ENCODE results near the gene KCTD18. TPM values are rescaled to one million over a fixed set of nuclear protein-coding genes. Genes with fewer than 3 reads are reported as not detected.

KCTD18 gene
- total and polyA plus RNA-seq, 2 of the 8 experiments (the other 6 are each of a cell fraction or from before 2014, with no cell fraction given): 1.6 to 3.1 TPM

DNA sequence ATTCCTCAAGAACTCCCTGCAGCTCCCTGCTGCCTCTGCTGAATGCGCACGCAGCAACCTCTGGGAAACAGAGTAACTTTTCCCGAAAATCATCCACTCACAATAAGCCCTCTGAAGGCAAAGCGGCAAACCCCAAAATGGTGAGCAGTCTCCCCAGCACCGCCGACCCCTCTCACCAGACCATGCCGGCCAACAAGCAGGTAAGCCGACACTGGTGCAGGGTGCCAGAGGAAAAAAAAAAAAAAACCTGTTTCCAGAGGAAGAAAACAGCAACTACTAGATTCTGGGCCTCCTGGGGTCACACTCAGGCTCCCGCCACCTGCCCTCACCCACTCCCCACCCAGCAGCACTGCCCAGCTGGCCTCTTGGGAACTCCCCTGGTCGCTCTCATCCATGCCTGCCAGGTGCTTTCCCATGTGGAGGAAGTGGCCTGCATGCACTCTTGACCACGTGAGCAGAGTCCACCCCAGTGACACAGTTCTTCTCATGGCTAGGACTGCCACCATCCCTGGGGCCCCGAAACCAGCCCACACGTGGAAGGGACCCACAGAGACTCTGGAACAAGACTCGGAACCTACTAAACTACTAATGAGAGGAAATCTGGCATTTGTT lies 36.9 kb downstream of the KCTD18 start:
- Histone ChIP-seq H2BK12ac (ENCODE audit: low read depth, low read length) (no peak overlapping the region), H3K36me3 (ENCODE audit: control insufficient read depth in 2 of 4, insufficient read depth in 4 of 4, low read length in 3 of 4) (peaks cover 28 to 88% (median 64%) of the 10 kb centered on the region in 4 experiments), H2BK5ac (ENCODE audit: low read depth, low read length) (no peak overlapping the region), H3K27me3 (replicated peaks in 1 of 4; ENCODE audit: control insufficient read depth in 3 of 4, extremely low read depth in 1 of 4, insufficient read depth in 3 of 4, low read length in 3 of 4) (no peaks in the 10 kb centered on the region), H3K27ac (ENCODE audit: low read depth, low read length) (no peak overlapping the region), H3K79me2 (ENCODE audit: control insufficient read depth in 1 of 2, insufficient read depth in 2 of 2, low read length in 2 of 2) (no peaks in the 10 kb centered on the region), H2BK15ac (ENCODE audit: low read length) (no peak overlapping the region), H3K79me1 (ENCODE audit: low read depth, low read length) (no peaks in the 10 kb centered on the region), H4K91ac (replicated peaks; ENCODE audit: insufficient read length, low read length) (no peak overlapping the region), H4K20me1 (replicated peaks in 1 of 2; ENCODE audit: control insufficient read depth in 1 of 2, insufficient read depth in 2 of 2, low read length in 2 of 2) (no peaks in the 10 kb centered on the region), H2BK20ac (ENCODE audit: low read length) (no peak overlapping the region), H4K8ac (ENCODE audit: extremely low read depth, insufficient read depth, low read length) (no peak overlapping the region), H3K18ac (ENCODE audit: extremely low read depth, low read length) (no peak overlapping the region), H3K56ac (replicated peaks; ENCODE audit: insufficient read length, low read depth, low read length) (no peak overlapping the region), H3K4ac (replicated peaks; ENCODE audit: insufficient read length, low read depth, low read length) (no peak overlapping the region), H3K9ac (replicated peaks in 1 of 4; ENCODE audit: extremely low read depth in 1 of 4, low read depth in 3 of 4, low read length in 3 of 4) (no peak overlapping the region), H3K4me3 (ENCODE audit: extremely low read depth in 1 of 4, insufficient read depth in 2 of 4, low read depth in 3 of 4, low read length in 4 of 4) (no peak overlapping the region), H3K23ac (ENCODE audit: insufficient read length) (no peak overlapping the region), H3K4me1 (replicated peaks in 1 of 4; ENCODE audit: control insufficient read depth in 3 of 4, insufficient read depth in 4 of 4, low read length in 3 of 4) (peaks cover 0 to 3% (median 2%) of the 10 kb centered on the region in 4 experiments; a peak in 2 of 7 replicates), H2BK120ac (replicated peaks; ENCODE audit: low read depth, low read length) (no peak overlapping the region), H4K5ac (ENCODE audit: insufficient read length, low read depth, low read length) (no peak overlapping the region), H2AFZ (ENCODE audit: low read length) (no peak overlapping the region), H2AK5ac (ENCODE audit: low read depth, low read length) (no peak overlapping the region), H3K4me2 (ENCODE audit: insufficient read depth in 1 of 2, low read depth in 2 of 2, low read length in 2 of 2) (no peak overlapping the region), H3K23me2 (ENCODE audit: low read depth, low read length) (no peaks in the 10 kb centered on the region), H3K9me3 (ENCODE audit: insufficient read depth in 2 of 2, low read depth in 1 of 2, low read length in 1 of 2) (no peaks in the 10 kb centered on the region), H3K14ac (ENCODE audit: insufficient read length) (no peak overlapping the region)
- FAIRE-seq: no peak
- ChIA-PET POLR2A (ENCODE audit: partially characterized antibody) (interaction anchor here (2.3 kb wide), 1 partner anchor 8 kb away, joined by 6 read pairs; no protein-coding TSS in a partner anchor), CTCF (ENCODE audit: partially characterized antibody) (interaction anchor here (0.7 to 5.1 kb wide), 9 partner anchors 8 to 499 kb away, joined by 3 to 35 read pairs (median 7); no protein-coding TSS in a partner anchor)
- no peak for DNase-seq (ENCODE audit: low read depth in 1 of 2, low spot score in 2 of 2)
- 91% methylated on average over 14 of the region's 14 CpGs; no CpG with 5 or more reads in 1 of the 2 experiments for WGBS, 2 experiments (ENCODE audit: extremely low coverage in 1 of 2, insufficient coverage in 1 of 2, insufficient read length in 1 of 2, insufficient replicate concordance in 2 of 2, low coverage in 1 of 2, low lambda C conversion rate in 2 of 2, missing lambda C conversion rate in 1 of 2)
- TF ChIP-seq HDAC6 (IDR thresholded peaks at IDR 0.05; ENCODE audit: low read depth, low read length): no peak
